Adrenal gland (tissue), 5 donors: Measurements from ENCODE around the gene JAKMIP2.

ENCODE experiments used
- POLR2A ChIP-seq, 2 donors: fragments of 450-650 bp; IDR thresholded peaks; one replicate each; pipeline ENCODE4 v1.6.1; 2017; ENCODE audit warnings: antibody characterized with exemption in 2 of 2, mild to moderate bottlenecking in 2 of 2, moderate library complexity in 1 of 2
- TF ChIP-seq, protein P1 (sequence below), 6 experiments: fragments of 450-650 bp in 4 of 6; fragments of 200-600 bp in 2 of 6; sonication (generic) in 1 of 6; IDR thresholded peaks; 1 replicate in 5 of 6; 2 replicates in 1 of 6; pipeline versions ENCODE4 v1.5.1 to v1.8.0; 2016 to 2021; ENCODE audit warnings: antibody characterized with exemption in 6 of 6, mild to moderate bottlenecking in 2 of 6, moderate library complexity in 1 of 6
- donor health status: DM: no; HTN: no; CAD: no.

DNA sequence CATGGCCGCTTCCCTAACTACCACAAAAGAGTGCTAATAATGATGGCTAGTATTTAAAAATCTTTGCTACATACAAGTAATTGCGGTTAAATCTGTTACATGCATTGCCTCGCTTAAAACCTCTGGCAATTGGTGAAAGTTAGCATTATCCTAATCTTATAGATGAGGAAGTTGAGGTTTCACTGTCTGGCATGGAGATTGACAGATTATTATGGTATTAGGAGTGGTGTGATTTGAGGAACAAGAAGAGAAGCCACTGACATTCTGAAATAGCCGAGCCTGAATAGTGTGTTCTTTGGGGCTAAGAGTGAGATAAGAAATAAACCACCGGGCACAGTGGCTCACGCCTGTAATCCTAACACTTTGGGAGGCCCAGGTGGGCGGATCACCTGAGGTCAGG is 227.4 kb downstream of the JAKMIP2 start:
- TF ChIP-seq, protein P1, sequence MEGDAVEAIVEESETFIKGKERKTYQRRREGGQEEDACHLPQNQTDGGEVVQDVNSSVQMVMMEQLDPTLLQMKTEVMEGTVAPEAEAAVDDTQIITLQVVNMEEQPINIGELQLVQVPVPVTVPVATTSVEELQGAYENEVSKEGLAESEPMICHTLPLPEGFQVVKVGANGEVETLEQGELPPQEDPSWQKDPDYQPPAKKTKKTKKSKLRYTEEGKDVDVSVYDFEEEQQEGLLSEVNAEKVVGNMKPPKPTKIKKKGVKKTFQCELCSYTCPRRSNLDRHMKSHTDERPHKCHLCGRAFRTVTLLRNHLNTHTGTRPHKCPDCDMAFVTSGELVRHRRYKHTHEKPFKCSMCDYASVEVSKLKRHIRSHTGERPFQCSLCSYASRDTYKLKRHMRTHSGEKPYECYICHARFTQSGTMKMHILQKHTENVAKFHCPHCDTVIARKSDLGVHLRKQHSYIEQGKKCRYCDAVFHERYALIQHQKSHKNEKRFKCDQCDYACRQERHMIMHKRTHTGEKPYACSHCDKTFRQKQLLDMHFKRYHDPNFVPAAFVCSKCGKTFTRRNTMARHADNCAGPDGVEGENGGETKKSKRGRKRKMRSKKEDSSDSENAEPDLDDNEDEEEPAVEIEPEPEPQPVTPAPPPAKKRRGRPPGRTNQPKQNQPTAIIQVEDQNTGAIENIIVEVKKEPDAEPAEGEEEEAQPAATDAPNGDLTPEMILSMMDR (IDR thresholded peaks at IDR 0.05) = no peak
- no peak for TF ChIP-seq POLR2A (IDR thresholded peaks at IDR 0.05)
